ENCODE measurements around the gene NDUFS5. TPM values are rescaled to one million over a fixed set of nuclear protein-coding genes. Genes with fewer than 3 reads are reported as not detected.

NDUFS5 gene
- total and polyA plus RNA-seq, 10 of the 15 experiments (the other 5 are each of a cell fraction or from before 2014, with no cell fraction given): 240 to 1,578 (median 831) TPM

DNA sequence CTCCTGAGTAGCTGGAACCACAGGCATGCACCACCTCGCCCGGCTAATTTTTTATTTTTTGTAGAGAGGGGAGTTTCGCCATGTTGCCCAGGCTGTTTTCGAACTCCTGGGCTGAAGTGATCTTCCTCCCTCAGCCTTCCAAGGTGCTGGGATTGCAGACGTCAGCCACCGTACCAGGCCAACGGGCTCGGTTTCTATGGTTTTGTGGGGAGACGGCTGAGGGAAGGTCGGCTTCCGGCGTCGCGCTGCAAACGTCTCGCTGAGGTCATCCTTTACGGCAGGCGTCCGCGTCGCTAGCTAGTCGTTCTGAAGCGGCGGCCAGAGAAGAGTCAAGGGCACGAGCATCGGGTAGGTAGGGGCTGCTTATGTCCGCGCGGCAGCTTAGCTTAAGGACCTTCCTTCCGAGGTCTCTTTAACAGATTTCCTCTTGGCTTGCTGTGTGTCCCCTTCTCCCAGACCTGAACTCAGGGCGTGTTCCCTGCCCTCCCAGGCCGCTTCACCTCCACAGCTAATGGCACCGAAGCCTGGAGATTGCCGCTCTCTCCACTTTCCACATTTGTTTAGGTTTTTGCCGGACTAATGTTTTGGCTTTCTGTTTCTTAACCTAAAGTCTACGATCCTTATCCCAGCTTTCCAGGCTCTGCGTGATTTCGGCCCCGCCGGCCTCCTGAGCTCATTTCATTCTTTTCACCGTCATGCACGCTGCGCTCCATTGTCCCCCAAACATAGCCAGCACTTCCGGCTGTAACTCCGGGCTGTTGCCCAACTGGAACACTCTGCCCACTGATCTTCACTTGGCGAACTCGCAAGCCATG, at the start of gene NDUFS5 (continued):
- TF ChIP-seq, protein P1, sequence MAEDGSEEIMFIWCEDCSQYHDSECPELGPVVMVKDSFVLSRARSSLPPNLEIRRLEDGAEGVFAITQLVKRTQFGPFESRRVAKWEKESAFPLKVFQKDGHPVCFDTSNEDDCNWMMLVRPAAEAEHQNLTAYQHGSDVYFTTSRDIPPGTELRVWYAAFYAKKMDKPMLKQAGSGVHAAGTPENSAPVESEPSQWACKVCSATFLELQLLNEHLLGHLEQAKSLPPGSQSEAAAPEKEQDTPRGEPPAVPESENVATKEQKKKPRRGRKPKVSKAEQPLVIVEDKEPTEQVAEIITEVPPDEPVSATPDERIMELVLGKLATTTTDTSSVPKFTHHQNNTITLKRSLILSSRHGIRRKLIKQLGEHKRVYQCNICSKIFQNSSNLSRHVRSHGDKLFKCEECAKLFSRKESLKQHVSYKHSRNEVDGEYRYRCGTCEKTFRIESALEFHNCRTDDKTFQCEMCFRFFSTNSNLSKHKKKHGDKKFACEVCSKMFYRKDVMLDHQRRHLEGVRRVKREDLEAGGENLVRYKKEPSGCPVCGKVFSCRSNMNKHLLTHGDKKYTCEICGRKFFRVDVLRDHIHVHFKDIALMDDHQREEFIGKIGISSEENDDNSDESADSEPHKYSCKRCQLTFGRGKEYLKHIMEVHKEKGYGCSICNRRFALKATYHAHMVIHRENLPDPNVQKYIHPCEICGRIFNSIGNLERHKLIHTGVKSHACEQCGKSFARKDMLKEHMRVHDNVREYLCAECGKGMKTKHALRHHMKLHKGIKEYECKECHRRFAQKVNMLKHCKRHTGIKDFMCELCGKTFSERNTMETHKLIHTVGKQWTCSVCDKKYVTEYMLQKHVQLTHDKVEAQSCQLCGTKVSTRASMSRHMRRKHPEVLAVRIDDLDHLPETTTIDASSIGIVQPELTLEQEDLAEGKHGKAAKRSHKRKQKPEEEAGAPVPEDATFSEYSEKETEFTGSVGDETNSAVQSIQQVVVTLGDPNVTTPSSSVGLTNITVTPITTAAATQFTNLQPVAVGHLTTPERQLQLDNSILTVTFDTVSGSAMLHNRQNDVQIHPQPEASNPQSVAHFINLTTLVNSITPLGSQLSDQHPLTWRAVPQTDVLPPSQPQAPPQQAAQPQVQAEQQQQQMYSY (CRISPR knock-in tag; IDR thresholded peaks at IDR 0.05): no peak
- TF ChIP-seq YBX1 (IDR thresholded peaks at IDR 0.05) (no peak), RFX5 (IDR thresholded peaks at IDR 0.05; ENCODE audit: low read depth, low read length) (0 out of 2 replicates have a peak, but pooled peaks have one; percentile 10), KAT2A (conservative IDR thresholded peaks at IDR 0.05; ENCODE audit: control insufficient read depth, low read depth, low read length) (no peak), CBX3 (IDR thresholded peaks at IDR 0.05; ENCODE audit: borderline replicate concordance, low read depth) (no peak), SIN3A (IDR thresholded peaks at IDR 0.05; ENCODE audit: low read depth, low read length) (peak; percentile 58; the same call in 1 of the 2 replicates), JUND (IDR thresholded peaks at IDR 0.05; ENCODE audit: low read depth, low read length) (no peak), BCL3 (IDR thresholded peaks at IDR 0.05; ENCODE audit: borderline replicate concordance, insufficient read depth, low read depth, low read length, poor library complexity, severe bottlenecking) (no peak), NR2F1 (conservative IDR thresholded peaks at IDR 0.05) (peak; percentile 65), RAD21 (IDR thresholded peaks at IDR 0.05; ENCODE audit: insufficient read depth, low read depth, low read length) (no peak), ZBTB4 (CRISPR knock-in tag; IDR thresholded peaks at IDR 0.05) (no peak), MXI1 (IDR thresholded peaks at IDR 0.05; ENCODE audit: low read depth, low read length) (no peak), IKZF2 (IDR thresholded peaks at IDR 0.05) (peak; percentile 42 to 62), CREB1 (IDR thresholded peaks at IDR 0.05; ENCODE audit: low read depth) (peak; percentile 96), JUNB (IDR thresholded peaks at IDR 0.05) (no peak), SREBF2 (IDR thresholded peaks at IDR 0.05; ENCODE audit: low read length) (no peak), MYC (IDR thresholded peaks at IDR 0.05; ENCODE audit: insufficient read depth, insufficient read length, insufficient replicate concordance, low read length, severe bottlenecking) (no peak), SKIL (IDR thresholded peaks at IDR 0.05; ENCODE audit: low read depth, poor library complexity, severe bottlenecking) (no peak), ZZZ3 (IDR thresholded peaks at IDR 0.05; ENCODE audit: control insufficient read depth, insufficient read length, low read depth) (no peak)
